Uterus (tissue), 2 donors: ENCODE results near the gene IL17B.

ENCODE experiments used
- CTCF ChIP-seq, 4 experiments: fragments of 200-600 bp in 2 of 4; fragments of 450-650 bp in 2 of 4; sonication (generic) in 2 of 4; IDR thresholded peaks; one replicate each; pipeline ENCODE4 v1.5.1; 2016 to 2019; ENCODE audit warnings: antibody characterized with exemption in 4 of 4, mild to moderate bottlenecking in 2 of 4, moderate library complexity in 1 of 4
- POLR2A ChIP-seq, 2 donors: fragments of 450-650 bp; IDR thresholded peaks; one replicate each; pipeline ENCODE4 v1.6.1; 2016; ENCODE audit warnings: antibody characterized with exemption in 2 of 2, mild to moderate bottlenecking in 1 of 2, moderate library complexity in 1 of 2

- no peak for TF ChIP-seq CTCF (IDR thresholded peaks at IDR 0.05)
- peak in 1 of 2 donors; percentile 19 for TF ChIP-seq POLR2A (IDR thresholded peaks at IDR 0.05)
Observed at GRCh38 chr5:149414405-149415065, 35.4 kb upstream of the IL17B start.
